Tibial nerve (tissue), 4 donors: ENCODE results near the gene AQP3. TPM values are rescaled to one million over a fixed set of nuclear protein-coding genes. Genes with fewer than 3 reads are reported as not detected.

Experiments used
- DNase-seq, 2 donors: peaks; one replicate each; pipeline ENCODE4 v3.0.0-alpha.2; 2019; ENCODE audit warnings: low spot score in 2 of 2
- H3K27ac ChIP-seq, 4 donors: fragments of 200-600 bp; sonication (generic) in 3 of 4; one replicate each; pipeline ENCODE4 v1.5.1; 2017 to 2019; ENCODE audit warnings: mild to moderate bottlenecking in 1 of 4
- H3K27me3 ChIP-seq, 2 donors: fragments of 200-600 bp; sonication (generic) in 1 of 2; one replicate each; pipeline versions ENCODE4 v1.5.1 to v1.6.0; 2017 to 2019
- H3K36me3 ChIP-seq, 3 donors: fragments of 200-600 bp; sonication (generic); one replicate each; pipeline ENCODE4 v1.5.1; 2018 to 2019
- H3K4me1 ChIP-seq, 4 donors: fragments of 200-600 bp; sonication (generic) in 3 of 4; one replicate each; pipeline ENCODE4 v1.5.1; 2017 to 2019
- H3K4me3 ChIP-seq, 4 donors: fragments of 200-600 bp; sonication (generic) in 3 of 4; one replicate each; pipeline ENCODE4 v1.5.1; 2017 to 2019; ENCODE audit warnings: mild to moderate bottlenecking in 1 of 4, moderate library complexity in 1 of 4
- H3K9me3 ChIP-seq, 4 donors: fragments of 200-600 bp; sonication (generic) in 3 of 4; one replicate each; pipeline ENCODE4 v1.5.1; 2017 to 2019
- CTCF ChIP-seq, 5 experiments: fragments of 200-600 bp in 3 of 5; fragments of 450-650 bp in 2 of 5; sonication (generic) in 3 of 5; IDR thresholded peaks; one replicate each; pipeline ENCODE4 v1.5.1; 2016 to 2019; ENCODE audit warnings: antibody characterized with exemption in 5 of 5, mild to moderate bottlenecking in 3 of 5, moderate library complexity in 2 of 5
- EP300 ChIP-seq, 2 donors: sonication (generic); formaldehyde crosslinking; IDR thresholded peaks; one replicate each; pipeline ENCODE4 v1.6.1; 2017; ENCODE audit warnings: antibody characterized with exemption in 2 of 2, mild to moderate bottlenecking in 1 of 2
- POLR2A ChIP-seq, 2 donors: fragments of 450-650 bp; IDR thresholded peaks; one replicate each; pipeline ENCODE4 v1.6.1; 2017; ENCODE audit warnings: antibody characterized with exemption in 2 of 2, mild to moderate bottlenecking in 2 of 2, moderate library complexity in 2 of 2
- WGBS, 2 donors: methylation state at CpG; one replicate each; pipeline ENCODE4 v1.1.5; 2018; 5-methylcytosine and 5-hydroxymethylcytosine counted together
- total RNA-seq, 4 donors: library from RNA; depleted of rRNA; stranded (reverse); fragments of >200 nt; gene quantifications; one replicate each; pipeline ENCODE4 v1.1.0, GENCODE V29; 2016

Gene AQP3
- total RNA-seq, 4 donors from 2014 or later = 41.1 to 200 (median 96.8) TPM

GRCh38 chr9:33476503-33476902 lies 29.1 kb upstream of the AQP3 start:
- H3K36me3 ChIP-seq = peaks cover 0 to 29% (median 0%) of the 10 kb centered on the region in 3 donors
- no peaks in the 10 kb centered on the region for H3K27me3 ChIP-seq
- DNase-seq = no peak
- no peaks in the 10 kb centered on the region for H3K9me3 ChIP-seq
- no peak for TF ChIP-seq CTCF (IDR thresholded peaks at IDR 0.05)
- no peak for TF ChIP-seq POLR2A (IDR thresholded peaks at IDR 0.05)
- no peak for TF ChIP-seq EP300 (IDR thresholded peaks at IDR 0.05)
- no peak overlapping the region for H3K27ac ChIP-seq
- H3K4me1 ChIP-seq = peaks cover 0 to 23% (median 13%) of the 10 kb centered on the region in 4 donors
- no peak overlapping the region for H3K4me3 ChIP-seq
- 93 to 95% methylated on average over 10 of the region's 10 CpGs for WGBS, 2 donors

- H3K9me3 ChIP-seq = no peaks in the 10 kb centered on the region
These were observed 28.0 kb upstream of the AQP3 start for GRCh38 chr9:33475357-33475756.

GRCh38 chr9:33473643-33474352 lies 26.4 kb upstream of the AQP3 start, which contains the start of gene NOL6:
NOL6 (minus strand) TSS chr9:33473924; CDS start chr9:33473842, 82 bp downstream.
- Histone ChIP-seq H3K4me3 (peak within 1 kb of the TSS; percentile 62 to 84 (median 80)), H3K27ac (peak within 1 kb of the TSS; percentile 43 to 87 (median 72)), H3K9me3 (no peaks in the 10 kb centered on the region), H3K36me3 (peaks cover 0 to 49% (median 11%) of the 10 kb centered on the region in 3 donors), H3K4me1 (peaks cover 0 to 23% (median 13%) of the 10 kb centered on the region in 4 donors), H3K27me3 (no peaks in the 10 kb centered on the region)
- WGBS, 2 donors = 0 to 1% methylated on average over 31 to 32 of the region's 32 CpGs
- DNase-seq = peak; percentile 97 to 99
- TF ChIP-seq EP300 (IDR thresholded peaks at IDR 0.05) (peak; percentile 93 to 96), CTCF (IDR thresholded peaks at IDR 0.05) (peak in 1 of 5 experiments; percentile 44), POLR2A (IDR thresholded peaks at IDR 0.05) (peak; percentile 52 to 63)

More at GRCh38 chr9:33475357-33475756, 28.0 kb upstream of the AQP3 start:
- 83 to 96% methylated on average over 1 of the region's 1 CpG for WGBS, 2 donors
- TF ChIP-seq EP300 (IDR thresholded peaks at IDR 0.05) (no peak), POLR2A (IDR thresholded peaks at IDR 0.05) (no peak), CTCF (IDR thresholded peaks at IDR 0.05) (no peak)
- Histone ChIP-seq H3K4me3 (no peak overlapping the region), H3K36me3 (peaks cover 0 to 40% (median 0%) of the 10 kb centered on the region in 3 donors), H3K4me1 (peaks cover 0 to 23% (median 13%) of the 10 kb centered on the region in 4 donors), H3K27me3 (no peaks in the 10 kb centered on the region), H3K27ac (no peak overlapping the region)
- DNase-seq = no peak

- no peaks in the 10 kb centered on the region for H3K9me3 ChIP-seq
- H3K27ac ChIP-seq = peak overlapping the region; percentile 16 to 87 (median 34)
- H3K4me1 ChIP-seq = peaks cover 0 to 23% (median 13%) of the 10 kb centered on the region in 4 donors
- no peaks in the 10 kb centered on the region for H3K27me3 ChIP-seq
- 13 to 14% methylated on average over 17 to 18 of the region's 18 CpGs for WGBS, 2 donors
- H3K36me3 ChIP-seq = peaks cover 0 to 49% (median 19%) of the 10 kb centered on the region in 3 donors
- DNase-seq = no peak
- TF ChIP-seq POLR2A (IDR thresholded peaks at IDR 0.05) (no peak), EP300 (IDR thresholded peaks at IDR 0.05) (no peak), CTCF (IDR thresholded peaks at IDR 0.05) (no peak)
- peak overlapping the region; percentile 62 to 84 (median 80) for H3K4me3 ChIP-seq
These were observed 25.7 kb upstream of the AQP3 start for GRCh38 chr9:33472881-33473615.
